DOHH2 (cell line): ENCODE measurements around the gene TPPP3.

Source experiments
- CTCF ChIP-seq: fragments of 200-600 bp; sonication (generic); IDR thresholded peaks from one replicate; pipeline ENCODE4 v1.5.1; 2014; ENCODE audit warnings: antibody characterized with exemption, mild to moderate bottlenecking, low read depth, low read length; ENCODE audit not compliant: poor library complexity, severe bottlenecking
- EZH2phosphoT487 ChIP-seq: fragments of 200-600 bp; sonication (generic); IDR thresholded peaks from 2 replicates; pipeline ENCODE4 v1.6.1; 2017; ENCODE audit warnings: borderline replicate concordance, mild to moderate bottlenecking, antibody characterized with exemption, low read length, moderate library complexity, mixed read lengths

GRCh38 chr16:67421030-67421429 is 27.7 kb upstream of the TPPP3 start:
- TF ChIP-seq CTCF, result no peak
- no peak for TF ChIP-seq EZH2phosphoT487
